ENCODE results near the gene MED29. TPM values are rescaled to one million over a fixed set of nuclear protein-coding genes. Genes with fewer than 3 reads are reported as not detected.

The MED29 gene
- total and polyA plus RNA-seq, 2 donors (not counting 1 experiment from before 2014, with no cell fraction given), result 33.0 to 47.5 TPM

DNA sequence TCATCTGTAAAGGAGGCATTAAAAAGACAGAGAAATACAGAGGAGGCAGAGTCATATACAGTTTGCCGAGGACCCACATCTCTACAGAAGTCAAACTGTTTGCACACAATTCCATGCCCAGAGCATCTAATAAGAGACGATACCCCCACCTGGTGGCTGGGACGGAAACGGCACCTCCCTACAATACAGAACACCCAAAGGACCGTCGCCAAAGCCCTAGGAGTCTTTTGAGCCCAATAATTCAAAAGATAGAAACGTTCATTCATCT, 20.6 kb downstream of the MED29 start:
- ChIA-PET CTCF (interaction anchor here (0.7 to 2.3 kb wide), 20 partner anchors 8 to 292 kb away, joined by 3 to 260 read pairs (median 4); partner anchors contain the start of genes EID2B, MED29, PAF1 and RPS16), POLR2A (interaction anchor here (0.7 to 2.5 kb wide), 8 partner anchors 10 to 289 kb away, joined by 3 to 74 read pairs (median 12); partner anchors contain the start of genes GMFG, MED29, PAF1 and RPS16)
- WGBS (ENCODE audit: insufficient coverage), result 0% methylated on average over 1 of the region's 7 CpGs

More for the DNA sequence above, 20.6 kb downstream of the MED29 start:
- peaks cover 0 to 24% of the 10 kb centered on the region in 2 experiments for H3K36me3 ChIP-seq (replicated peaks in 1 of 2; ENCODE audit: control extremely low read depth in 1 of 2, control insufficient read depth in 1 of 2, extremely low read depth in 1 of 2, insufficient read depth in 2 of 2, low read length in 1 of 2)
- peak overlapping the region; percentile 49 to 98 (median 92) for H3K4me3 ChIP-seq (ENCODE audit: control extremely low read depth in 1 of 5, extremely low read depth in 1 of 5, insufficient read depth in 1 of 5, low read depth in 2 of 5, low read length in 4 of 5)
- H3K4me1 ChIP-seq (ENCODE audit: control insufficient read depth in 2 of 2, insufficient read depth in 2 of 2, low read length in 2 of 2), result peaks cover 24 to 40% of the 10 kb centered on the region in 2 donors
- DNase-seq (peak; percentile 95), ATAC-seq (ENCODE audit: low read depth) (peak; percentile 32)
- peak overlapping the region; percentile 100 for H3K4me2 ChIP-seq (replicated peaks; ENCODE audit: low read depth, low read length, poor library complexity, severe bottlenecking)
- peaks cover 32% of the 10 kb centered on the region for H3K79me2 ChIP-seq (ENCODE audit: control insufficient read depth, insufficient read depth, low read length)
- peak overlapping the region; percentile 94 for H3K4me3 Mint-ChIP-seq
- peak overlapping the region; percentile 99 for H3K27ac Mint-ChIP-seq
- peaks cover 48% of the 10 kb centered on the region for H3K4me1 Mint-ChIP-seq
- H3K27me3 ChIP-seq (replicated peaks in 1 of 4; ENCODE audit: control extremely low read depth in 1 of 4, control insufficient read depth in 3 of 4, insufficient read depth in 4 of 4, low read length in 3 of 4), result no peaks in the 10 kb centered on the region
- H3K9me3 Mint-ChIP-seq (ENCODE audit: insufficient read depth), result no peaks in the 10 kb centered on the region
- peaks cover 27% of the 10 kb centered on the region for H4K20me1 ChIP-seq (ENCODE audit: control insufficient read depth, insufficient read depth, low read length, poor library complexity, severe bottlenecking)
- peak overlapping the region; percentile 100 for H3K27ac ChIP-seq (ENCODE audit: low read length in 2 of 2)
- H3K27me3 Mint-ChIP-seq, result no peaks in the 10 kb centered on the region
- peaks cover 0 to 2% (median 0%) of the 10 kb centered on the region in 3 donors for H3K9me3 ChIP-seq (ENCODE audit: control extremely low read depth in 1 of 3, control insufficient read depth in 2 of 3, insufficient read depth in 1 of 3, low read length in 2 of 3)
- H3K9ac ChIP-seq (ENCODE audit: low read length), result peak overlapping the region; percentile 99
- intact Hi-C loops (cut with micrococcal nuclease), result loop anchor here (1.0 to 5.0 kb wide), 10 partner anchors 14 to 1366 kb away; partner anchors contain the start of genes EID2B, EIF3K, MAP4K1 and MED29
- TF ChIP-seq EZH2 (IDR thresholded peaks at IDR 0.05; ENCODE audit: borderline replicate concordance, insufficient read depth, low read depth, low read length, poor library complexity, severe bottlenecking), result no peak
- TF ChIP-seq, protein P1, sequence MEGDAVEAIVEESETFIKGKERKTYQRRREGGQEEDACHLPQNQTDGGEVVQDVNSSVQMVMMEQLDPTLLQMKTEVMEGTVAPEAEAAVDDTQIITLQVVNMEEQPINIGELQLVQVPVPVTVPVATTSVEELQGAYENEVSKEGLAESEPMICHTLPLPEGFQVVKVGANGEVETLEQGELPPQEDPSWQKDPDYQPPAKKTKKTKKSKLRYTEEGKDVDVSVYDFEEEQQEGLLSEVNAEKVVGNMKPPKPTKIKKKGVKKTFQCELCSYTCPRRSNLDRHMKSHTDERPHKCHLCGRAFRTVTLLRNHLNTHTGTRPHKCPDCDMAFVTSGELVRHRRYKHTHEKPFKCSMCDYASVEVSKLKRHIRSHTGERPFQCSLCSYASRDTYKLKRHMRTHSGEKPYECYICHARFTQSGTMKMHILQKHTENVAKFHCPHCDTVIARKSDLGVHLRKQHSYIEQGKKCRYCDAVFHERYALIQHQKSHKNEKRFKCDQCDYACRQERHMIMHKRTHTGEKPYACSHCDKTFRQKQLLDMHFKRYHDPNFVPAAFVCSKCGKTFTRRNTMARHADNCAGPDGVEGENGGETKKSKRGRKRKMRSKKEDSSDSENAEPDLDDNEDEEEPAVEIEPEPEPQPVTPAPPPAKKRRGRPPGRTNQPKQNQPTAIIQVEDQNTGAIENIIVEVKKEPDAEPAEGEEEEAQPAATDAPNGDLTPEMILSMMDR (IDR thresholded peaks at IDR 0.05), result peak; percentile 88
- H2AFZ ChIP-seq (ENCODE audit: insufficient read depth, low read depth, low read length, poor library complexity, severe bottlenecking), result no peak overlapping the region

All from B cell (primary cell).